Esophagus muscularis mucosa (tissue), 4 donors: ENCODE data around the gene CTBP1. TPM values are rescaled to one million over a fixed set of nuclear protein-coding genes. Genes with fewer than 3 reads are reported as not detected.

Experiments used
- DNase-seq: peaks from one replicate; pipeline ENCODE4 v3.0.0-alpha.2; 2017; ENCODE audit errors: extremely low spot score
- H3K27ac ChIP-seq, 4 donors: fragments of 200-600 bp; sonication (generic); replicated peaks in 1 of 4; 1 replicate in 3 of 4; 2 replicates in 1 of 4; pipeline ENCODE4 v1.5.1; 2016 to 2019; ENCODE audit warnings: mild to moderate bottlenecking in 1 of 4
- H3K27me3 ChIP-seq, 4 donors: fragments of 200-600 bp; sonication (generic); one replicate each; pipeline versions ENCODE4 v1.5.1 to v1.6.0; 2016 to 2019
- H3K36me3 ChIP-seq, 4 donors: fragments of 200-600 bp; sonication (generic); one replicate each; pipeline ENCODE4 v1.5.1; 2016 to 2019
- H3K4me1 ChIP-seq, 4 donors: fragments of 200-600 bp; sonication (generic); one replicate each; pipeline ENCODE4 v1.5.1; 2016 to 2019
- H3K4me3 ChIP-seq, 4 donors: fragments of 200-600 bp; sonication (generic); 1 replicate in 2 of 4; 2 replicates in 2 of 4; pipeline ENCODE4 v1.5.1; 2016 to 2019; ENCODE audit warnings: mild to moderate bottlenecking in 4 of 4, moderate library complexity in 1 of 4
- H3K9me3 ChIP-seq, 4 donors: fragments of 200-600 bp; sonication (generic); 1 replicate in 3 of 4; 2 replicates in 1 of 4; pipeline ENCODE4 v1.5.1; 2016 to 2019
- EP300 ChIP-seq: sonication (generic); formaldehyde crosslinking; IDR thresholded peaks from one replicate; pipeline ENCODE4 v1.6.1; 2017; ENCODE audit warnings: antibody characterized with exemption
- POLR2A ChIP-seq: fragments of 450-650 bp; IDR thresholded peaks from one replicate; pipeline ENCODE4 v1.6.1; 2017; ENCODE audit warnings: antibody characterized with exemption, moderate library complexity, mild to moderate bottlenecking, low read depth
- POLR2AphosphoS5 ChIP-seq, 2 donors: sonication (generic); formaldehyde crosslinking; IDR thresholded peaks; one replicate each; pipeline ENCODE4 v1.6.1; 2017; ENCODE audit warnings: antibody characterized with exemption in 2 of 2
- WGBS: methylation state at CpG from one replicate; pipeline ENCODE4 v1.1.5; 2018; 5-methylcytosine and 5-hydroxymethylcytosine counted together
- intact Hi-C: fragments of 100-400 bp; cut with DNase I; formaldehyde crosslinking; loops from one replicate; pipeline ENCODE4 v1.15.1; 2023
- total RNA-seq, 4 donors: library from RNA; depleted of rRNA; stranded (reverse); fragments of >200 nt; gene quantifications; one replicate each; pipeline versions ENCODE4 v1.1.0 to v1.2.1, GENCODE V29; 2016
- TF ChIP-seq, protein P1 (sequence below), 3 experiments: fragments of 200-600 bp in 2 of 3; fragments of 450-650 bp in 1 of 3; sonication (generic) in 2 of 3; IDR thresholded peaks; one replicate each; pipeline ENCODE4 v1.5.1; 2017 to 2019; ENCODE audit warnings: antibody characterized with exemption in 3 of 3, mild to moderate bottlenecking in 2 of 3, moderate library complexity in 1 of 3

CTBP1 gene
- total RNA-seq, 4 donors from 2014 or later: 110 to 245 (median 172) TPM

DNA sequence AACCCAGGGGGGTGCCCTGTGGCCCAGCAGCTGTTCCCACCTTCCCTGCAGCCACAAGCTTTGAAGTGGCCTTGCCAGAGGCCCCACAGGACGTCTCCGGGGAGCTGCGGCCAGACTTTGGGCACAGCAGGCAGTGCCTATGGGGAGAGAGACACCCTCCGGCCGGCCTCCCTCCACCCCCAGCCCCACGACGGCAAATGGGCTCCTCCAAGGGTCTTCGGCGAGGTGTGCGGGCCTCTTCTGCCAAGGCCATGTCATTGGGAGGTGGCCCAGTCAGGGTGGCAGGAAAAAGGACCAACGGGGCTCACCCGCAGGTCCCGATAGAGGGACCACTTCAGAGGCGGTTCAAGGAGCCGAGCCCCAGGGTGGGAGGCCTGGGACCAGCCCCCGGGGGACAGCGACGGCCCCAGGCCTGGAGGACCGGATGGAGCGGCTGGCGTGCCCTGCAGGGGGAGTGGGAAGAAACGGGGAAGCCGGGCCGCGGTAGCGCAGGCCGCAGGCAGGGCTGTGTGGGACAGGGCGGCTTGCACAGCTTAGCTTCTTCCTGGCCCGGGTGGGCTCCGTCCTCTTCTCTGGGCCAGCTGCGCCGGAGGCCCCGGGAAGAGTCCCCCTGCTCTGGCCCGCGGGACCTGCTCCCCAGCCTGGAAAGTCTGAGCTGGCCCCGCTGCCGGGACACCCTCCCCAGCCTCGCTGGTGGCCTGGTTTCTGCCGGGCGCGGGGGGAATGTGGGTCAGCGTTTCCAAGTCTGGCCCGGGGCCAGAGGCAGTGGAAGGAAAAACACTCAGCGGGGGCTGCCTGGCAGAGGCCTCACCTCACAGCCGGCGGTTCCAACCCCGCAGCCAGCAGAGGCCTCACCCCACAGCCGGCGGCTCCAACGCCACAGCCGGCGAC lies 54.7 kb downstream of the CTBP1 start:
- Histone ChIP-seq H3K27me3 (no peaks in the 10 kb centered on the region), H3K27ac (peak overlapping the region; percentile 74 to 89 (median 84)), H3K4me1 (peaks cover 35 to 53% (median 46%) of the 10 kb centered on the region in 4 donors), H3K36me3 (no peaks in the 10 kb centered on the region), H3K9me3 (no peaks in the 10 kb centered on the region), H3K4me3 (peak overlapping the region; percentile 24 to 44 (median 32))
- TF ChIP-seq EP300 (no peak), POLR2A (no peak), POLR2AphosphoS5 (IDR thresholded peaks at IDR 0.05) (peak; percentile 28 to 47)
- TF ChIP-seq, protein P1, sequence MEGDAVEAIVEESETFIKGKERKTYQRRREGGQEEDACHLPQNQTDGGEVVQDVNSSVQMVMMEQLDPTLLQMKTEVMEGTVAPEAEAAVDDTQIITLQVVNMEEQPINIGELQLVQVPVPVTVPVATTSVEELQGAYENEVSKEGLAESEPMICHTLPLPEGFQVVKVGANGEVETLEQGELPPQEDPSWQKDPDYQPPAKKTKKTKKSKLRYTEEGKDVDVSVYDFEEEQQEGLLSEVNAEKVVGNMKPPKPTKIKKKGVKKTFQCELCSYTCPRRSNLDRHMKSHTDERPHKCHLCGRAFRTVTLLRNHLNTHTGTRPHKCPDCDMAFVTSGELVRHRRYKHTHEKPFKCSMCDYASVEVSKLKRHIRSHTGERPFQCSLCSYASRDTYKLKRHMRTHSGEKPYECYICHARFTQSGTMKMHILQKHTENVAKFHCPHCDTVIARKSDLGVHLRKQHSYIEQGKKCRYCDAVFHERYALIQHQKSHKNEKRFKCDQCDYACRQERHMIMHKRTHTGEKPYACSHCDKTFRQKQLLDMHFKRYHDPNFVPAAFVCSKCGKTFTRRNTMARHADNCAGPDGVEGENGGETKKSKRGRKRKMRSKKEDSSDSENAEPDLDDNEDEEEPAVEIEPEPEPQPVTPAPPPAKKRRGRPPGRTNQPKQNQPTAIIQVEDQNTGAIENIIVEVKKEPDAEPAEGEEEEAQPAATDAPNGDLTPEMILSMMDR (IDR thresholded peaks at IDR 0.05): peak in 1 of 3 experiments; percentile 17
- WGBS: 55% methylated on average over 37 of the region's 52 CpGs
- DNase-seq: no peak
- intact Hi-C loops: no loop called here

DNA sequence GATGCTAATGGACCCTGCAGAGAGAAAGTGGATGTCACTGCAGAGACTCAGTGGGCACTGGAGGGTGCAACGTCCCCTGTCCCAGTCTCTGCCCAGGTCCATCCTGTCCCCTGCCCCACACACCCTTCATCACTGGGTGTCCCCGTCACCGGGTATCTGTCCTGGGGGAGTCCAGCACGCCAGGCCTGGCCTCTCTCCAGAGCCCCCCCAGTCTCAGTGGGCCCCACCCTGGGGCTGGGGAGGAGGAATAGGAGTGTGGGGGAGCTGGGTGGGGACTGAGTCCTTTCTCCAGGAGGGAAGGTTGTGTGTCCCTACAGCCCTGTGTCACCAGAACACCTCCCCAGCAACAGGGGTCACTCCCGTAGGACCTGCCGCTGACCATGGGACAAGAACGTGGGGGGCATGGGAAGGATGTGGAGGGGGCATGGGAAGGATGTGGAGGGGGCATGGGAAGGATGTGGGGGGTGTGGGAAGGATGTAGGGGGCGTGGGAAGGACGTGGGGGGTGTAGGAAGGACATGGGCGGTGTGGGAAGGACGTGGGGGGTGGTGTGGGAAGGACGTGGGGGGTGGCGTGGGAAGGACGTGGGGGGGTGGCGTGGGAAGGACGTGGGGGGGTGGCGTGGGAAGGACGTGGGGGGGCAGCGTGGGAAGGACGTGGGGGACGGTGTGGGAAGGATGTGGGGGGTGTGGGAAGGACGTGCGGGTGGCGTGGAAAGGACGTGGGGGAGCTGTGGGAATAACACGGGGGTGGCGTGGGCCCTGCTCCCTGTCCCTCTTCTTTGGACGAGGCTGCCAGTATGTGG lies 55.5 kb downstream of the CTBP1 start:
- 62% methylated on average over 11 of the region's 28 CpGs for WGBS
- TF ChIP-seq POLR2A (no peak), POLR2AphosphoS5 (IDR thresholded peaks at IDR 0.05) (no peak), EP300 (no peak)
- TF ChIP-seq, protein P1 (IDR thresholded peaks at IDR 0.05): no peak
- H3K27ac ChIP-seq: peak overlapping the region; percentile 83 to 89 (median 86)
- no peak overlapping the region for H3K4me3 ChIP-seq
- peaks cover 35 to 53% (median 46%) of the 10 kb centered on the region in 4 donors for H3K4me1 ChIP-seq
- H3K27me3 ChIP-seq: no peaks in the 10 kb centered on the region
- intact Hi-C loops: no loop called here
- DNase-seq: no peak
- no peaks in the 10 kb centered on the region for H3K9me3 ChIP-seq
- H3K36me3 ChIP-seq: no peaks in the 10 kb centered on the region

DNA sequence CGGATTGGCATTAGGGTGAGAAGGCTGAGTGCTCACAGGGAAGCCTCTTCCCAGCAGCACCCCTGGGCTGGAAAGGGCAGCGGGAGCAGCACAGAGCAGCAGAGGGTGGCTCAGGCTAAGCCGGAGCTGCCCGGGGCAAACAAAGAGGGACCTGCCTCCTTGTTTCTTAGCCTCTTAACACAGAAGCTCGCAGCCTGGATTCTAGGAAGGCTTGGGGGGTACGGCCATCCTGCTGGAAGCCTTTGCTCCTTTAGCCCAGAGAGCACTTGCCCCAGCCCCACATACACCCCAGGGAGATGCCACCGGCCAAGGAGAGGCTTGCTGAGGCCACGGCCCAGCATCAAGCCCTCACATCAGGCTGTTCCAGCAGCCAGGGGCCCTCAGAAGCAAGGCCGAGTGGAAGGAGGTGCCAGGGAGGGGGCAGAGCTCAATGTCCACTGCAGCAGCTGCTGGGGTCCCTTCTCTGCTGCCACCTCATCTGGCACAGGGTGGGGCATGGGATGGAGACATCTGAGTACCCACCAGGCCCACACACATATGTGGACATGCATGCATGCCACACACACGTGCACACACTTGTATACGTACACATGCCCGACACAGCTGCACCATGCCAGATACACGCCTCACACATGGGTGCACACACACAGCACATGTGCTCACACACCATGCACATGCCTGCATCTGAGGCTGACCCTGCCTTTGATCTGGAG lies 56.3 kb downstream of the CTBP1 start:
- H3K4me3 ChIP-seq: peak overlapping the region; percentile 1 to 24 (median 12)
- TF ChIP-seq, protein P1 (IDR thresholded peaks at IDR 0.05): no peak
- TF ChIP-seq POLR2A (no peak), EP300 (no peak), POLR2AphosphoS5 (IDR thresholded peaks at IDR 0.05) (no peak)
- H3K27me3 ChIP-seq: no peaks in the 10 kb centered on the region
- 51% methylated on average over 11 of the region's 13 CpGs for WGBS
- no peak for DNase-seq
- peaks cover 35 to 53% (median 46%) of the 10 kb centered on the region in 4 donors for H3K4me1 ChIP-seq
- H3K36me3 ChIP-seq: no peaks in the 10 kb centered on the region
- no peaks in the 10 kb centered on the region for H3K9me3 ChIP-seq
- intact Hi-C loops: no loop called here
- H3K27ac ChIP-seq: peak overlapping the region; percentile 83 to 89 (median 86)

DNA sequence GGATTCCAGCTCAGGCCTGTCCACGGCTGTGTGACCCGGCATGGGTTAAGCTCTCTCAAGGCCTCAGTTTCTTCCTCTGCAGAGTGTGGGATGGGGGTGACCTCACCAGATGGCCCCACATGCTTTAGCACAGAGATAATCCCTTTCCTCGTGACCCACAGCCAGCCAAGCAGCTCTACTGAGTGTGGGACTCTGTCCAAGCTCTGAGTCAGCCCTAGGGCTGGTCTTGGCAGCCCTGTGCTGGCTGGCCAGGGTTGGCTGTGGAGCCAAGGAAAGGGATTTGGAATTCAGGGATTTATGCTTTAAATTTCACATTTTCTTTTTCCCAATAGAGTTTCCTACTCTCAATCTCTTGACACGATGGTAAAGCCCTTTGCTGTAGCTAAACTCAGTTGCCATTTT lies 56.8 kb downstream of the CTBP1 start:
- 17% methylated on average over 4 of the region's 4 CpGs for WGBS
- H3K4me1 ChIP-seq: peaks cover 35 to 53% (median 46%) of the 10 kb centered on the region in 4 donors
- no peaks in the 10 kb centered on the region for H3K27me3 ChIP-seq
- H3K4me3 ChIP-seq: peak overlapping the region; percentile 1 to 24 (median 12)
- peak overlapping the region; percentile 83 to 89 (median 86) for H3K27ac ChIP-seq
- no peaks in the 10 kb centered on the region for H3K36me3 ChIP-seq
- no peak for DNase-seq
- intact Hi-C loops: no loop called here
- no peaks in the 10 kb centered on the region for H3K9me3 ChIP-seq
- no peak for TF ChIP-seq POLR2A
- peak; percentile 74 to 92 for TF ChIP-seq POLR2AphosphoS5 (IDR thresholded peaks at IDR 0.05)
- TF ChIP-seq EP300: no peak
